ENCODE measurements around the gene KCNQ1. TPM values are rescaled to one million over a fixed set of nuclear protein-coding genes. Genes with fewer than 3 reads are reported as not detected.

KCNQ1 gene
- total RNA-seq, 5 donors from 2014 or later (not counting 1 experiment from before 2014, with no cell fraction given): 20.9 to 32.9 (median 24.0) TPM

GRCh38 chr11:2869134-2869526, 424.3 kb downstream of the KCNQ1 start:
- Mint-ChIP-seq H3K9me3 (no peaks in the 10 kb centered on the region), H3K27ac (peak overlapping the region in 1 of 2 donors; percentile 15), H3K4me1 (peaks cover 9 to 20% (median 11%) of the 10 kb centered on the region in 3 donors), H3K27me3 (peaks cover 33 to 67% of the 10 kb centered on the region in 2 donors), H3K36me3 (no peaks in the 10 kb centered on the region), H3K4me3 (no peak overlapping the region)
- no peak for DNase-seq
- peaks cover 0 to 71% of the 10 kb centered on the region in 2 experiments for H3K27me3 ChIP-seq (replicated peaks in 1 of 2; ENCODE audit: control insufficient read depth in 2 of 2, extremely low read depth in 1 of 2, insufficient read depth in 2 of 2, low read length in 1 of 2)
- WGBS (ENCODE audit: insufficient coverage): 22% methylated on average over 29 of the region's 37 CpGs
- CTCF ChIA-PET: interaction anchor here in 1 of 2 donors (0.7 kb wide), 1 partner anchor 514 kb away, joined by 3 read pairs; no protein-coding TSS in a partner anchor
- H3K27ac ChIP-seq (ENCODE audit: low read length): no peak overlapping the region
- peaks cover 0 to 17% of the 10 kb centered on the region in 2 experiments for H3K4me1 ChIP-seq (ENCODE audit: control insufficient read depth in 1 of 2, extremely low read depth in 1 of 2, insufficient read depth in 2 of 2, low read length in 2 of 2)
- no peaks in the 10 kb centered on the region for H3K36me3 ChIP-seq (ENCODE audit: control insufficient read depth in 2 of 2, extremely low read depth in 1 of 2, insufficient read depth in 1 of 2, low read length in 1 of 2)
- H3K4me3 ChIP-seq (ENCODE audit: control insufficient read depth in 1 of 2, extremely low read depth in 1 of 2, low read length in 1 of 2): no peak overlapping the region
- no peak for ATAC-seq (replicated peaks in 1 of 4)
- H3K9me3 ChIP-seq: no peaks in the 10 kb centered on the region
- POLR2A ChIA-PET: no interaction called here

DNA sequence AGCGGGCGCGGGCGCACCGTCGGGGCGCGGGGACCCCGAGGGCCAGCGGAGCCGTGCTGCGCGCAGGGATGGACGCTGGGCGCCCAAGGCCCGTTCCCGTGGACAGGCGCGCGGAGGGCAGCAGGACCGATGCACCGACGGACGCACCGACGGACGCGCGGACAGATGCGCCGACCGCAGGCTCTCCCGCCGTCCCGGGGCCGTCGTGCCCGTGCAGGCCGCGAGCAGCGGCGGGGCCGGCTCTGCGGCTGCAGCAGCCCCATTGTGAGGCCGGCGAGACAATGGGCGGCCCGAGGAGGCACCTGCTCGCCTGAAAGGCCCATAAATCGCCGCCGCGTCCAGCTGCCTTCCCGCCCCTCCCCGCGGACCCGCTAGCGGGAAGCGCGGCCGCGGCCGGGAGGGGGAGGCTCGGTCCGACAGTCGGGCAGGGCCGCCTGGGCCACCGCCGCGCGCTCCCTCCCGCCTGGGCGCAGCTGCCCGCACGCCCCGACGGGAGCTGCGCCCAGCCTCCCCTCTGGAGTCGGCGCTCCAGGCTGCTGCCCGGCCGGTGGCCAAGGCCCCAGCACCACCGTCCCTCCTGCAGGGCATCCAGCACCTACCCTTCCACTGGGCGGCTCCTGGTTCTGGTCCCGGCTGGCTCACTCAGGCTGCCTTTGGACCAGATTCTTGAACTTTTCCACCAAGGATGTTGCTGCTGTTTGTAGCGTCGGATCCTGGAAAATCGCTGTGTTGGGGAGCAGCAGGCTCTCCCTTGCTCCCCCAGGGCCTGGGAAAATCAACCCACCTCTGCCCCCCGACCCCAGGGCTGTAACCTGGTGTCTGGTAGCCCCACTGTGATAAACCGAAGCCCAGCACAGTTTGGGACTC, 425.0 kb downstream of the KCNQ1 start:
- Histone ChIP-seq H3K27ac (ENCODE audit: low read length) (no peak overlapping the region), H3K4me1 (ENCODE audit: control insufficient read depth in 1 of 2, extremely low read depth in 1 of 2, insufficient read depth in 2 of 2, low read length in 2 of 2) (peaks cover 0 to 17% of the 10 kb centered on the region in 2 experiments), H3K9me3 (no peaks in the 10 kb centered on the region), H3K27me3 (replicated peaks in 1 of 2; ENCODE audit: control insufficient read depth in 2 of 2, extremely low read depth in 1 of 2, insufficient read depth in 2 of 2, low read length in 1 of 2) (peaks cover 0 to 67% of the 10 kb centered on the region in 2 experiments), H3K36me3 (ENCODE audit: control insufficient read depth in 2 of 2, extremely low read depth in 1 of 2, insufficient read depth in 1 of 2, low read length in 1 of 2) (no peaks in the 10 kb centered on the region), H3K4me3 (ENCODE audit: control insufficient read depth in 1 of 2, extremely low read depth in 1 of 2, low read length in 1 of 2) (no peak overlapping the region)
- 33% methylated on average over 76 of the region's 90 CpGs for WGBS (ENCODE audit: insufficient coverage)
- ChIA-PET CTCF (interaction anchor here in 1 of 2 donors (0.7 kb wide), 1 partner anchor 513 kb away, joined by 3 read pairs; no protein-coding TSS in a partner anchor), POLR2A (no interaction called here)
- Mint-ChIP-seq H3K36me3 (no peaks in the 10 kb centered on the region), H3K4me1 (peaks cover 9 to 20% (median 11%) of the 10 kb centered on the region in 3 donors), H3K9me3 (no peaks in the 10 kb centered on the region), H3K27me3 (peaks cover 27 to 62% of the 10 kb centered on the region in 2 donors), H3K27ac (no peak overlapping the region), H3K4me3 (no peak overlapping the region)
- ATAC-seq (replicated peaks in 1 of 4) (no peak), DNase-seq (no peak)

GRCh38 chr11:2870460-2870859, 425.7 kb downstream of the KCNQ1 start:
- H3K36me3 Mint-ChIP-seq: no peaks in the 10 kb centered on the region
- H3K27ac ChIP-seq (ENCODE audit: low read length): no peak overlapping the region
- POLR2A ChIA-PET: no interaction called here
- peaks cover 9 to 20% (median 11%) of the 10 kb centered on the region in 3 donors for H3K4me1 Mint-ChIP-seq
- 57% methylated on average over 9 of the region's 17 CpGs for WGBS (ENCODE audit: insufficient coverage)
- CTCF ChIA-PET: no interaction called here
- peaks cover 23 to 56% of the 10 kb centered on the region in 2 donors for H3K27me3 Mint-ChIP-seq
- H3K4me3 ChIP-seq (ENCODE audit: control insufficient read depth in 1 of 2, extremely low read depth in 1 of 2, low read length in 1 of 2): no peak overlapping the region
- peaks cover 0 to 17% of the 10 kb centered on the region in 2 experiments for H3K4me1 ChIP-seq (ENCODE audit: control insufficient read depth in 1 of 2, extremely low read depth in 1 of 2, insufficient read depth in 2 of 2, low read length in 2 of 2)
- H3K9me3 ChIP-seq: no peaks in the 10 kb centered on the region
- no peak overlapping the region for H3K4me3 Mint-ChIP-seq
- peak in 1 of 4 experiments; percentile 23 for ATAC-seq (replicated peaks in 1 of 4)
- no peaks in the 10 kb centered on the region for H3K9me3 Mint-ChIP-seq
- no peaks in the 10 kb centered on the region for H3K36me3 ChIP-seq (ENCODE audit: control insufficient read depth in 2 of 2, extremely low read depth in 1 of 2, insufficient read depth in 1 of 2, low read length in 1 of 2)
- peaks cover 0 to 68% of the 10 kb centered on the region in 2 experiments for H3K27me3 ChIP-seq (replicated peaks in 1 of 2; ENCODE audit: control insufficient read depth in 2 of 2, extremely low read depth in 1 of 2, insufficient read depth in 2 of 2, low read length in 1 of 2)
- H3K27ac Mint-ChIP-seq: no peak overlapping the region
- DNase-seq: no peak

DNA sequence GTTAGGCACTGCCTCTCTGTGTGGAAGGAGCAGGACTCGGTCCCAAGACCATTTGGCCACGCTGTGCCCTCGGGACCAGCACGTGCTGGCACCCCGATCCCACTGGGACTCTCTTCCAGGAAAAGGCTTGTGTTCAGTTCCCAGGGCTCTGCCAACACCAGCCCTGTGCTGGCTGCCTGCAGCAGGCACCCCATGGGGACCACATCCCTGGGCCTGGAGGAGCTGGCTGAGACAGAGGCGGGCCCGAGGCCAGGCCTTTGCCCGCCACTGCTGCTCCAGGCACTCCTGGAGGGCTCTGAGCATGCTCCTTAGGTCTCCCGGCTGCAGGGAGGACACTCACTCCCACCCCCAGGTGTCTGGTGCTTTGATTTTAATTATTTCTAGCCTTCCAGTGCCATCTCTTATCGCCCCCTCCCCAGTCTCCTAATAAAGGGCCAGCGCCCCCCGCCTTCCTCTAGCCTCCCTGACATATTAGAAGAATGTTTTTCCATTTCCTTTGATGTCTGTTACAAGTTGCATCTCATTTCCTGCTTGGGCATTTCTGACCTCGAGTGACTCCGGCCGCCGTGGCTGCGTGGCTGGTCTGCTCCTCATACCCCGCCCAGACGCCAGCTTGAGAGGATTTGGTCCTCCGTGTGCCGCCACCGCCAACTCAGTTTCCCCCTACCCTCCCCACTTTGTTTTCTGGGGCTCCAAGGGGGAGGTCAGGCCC, 426.3 kb downstream of the KCNQ1 start:
- H3K4me1 Mint-ChIP-seq: peaks cover 9 to 20% (median 11%) of the 10 kb centered on the region in 3 donors
- H3K4me3 ChIP-seq (ENCODE audit: control insufficient read depth in 1 of 2, extremely low read depth in 1 of 2, low read length in 1 of 2): no peak overlapping the region
- H3K27ac ChIP-seq (ENCODE audit: low read length): no peak overlapping the region
- ChIA-PET POLR2A (no interaction called here), CTCF (no interaction called here)
- 72% methylated on average over 10 of the region's 22 CpGs for WGBS (ENCODE audit: insufficient coverage)
- peak overlapping the region in 1 of 2 donors; percentile 32 for H3K27ac Mint-ChIP-seq
- peaks cover 23 to 55% of the 10 kb centered on the region in 2 donors for H3K27me3 Mint-ChIP-seq
- peaks cover 0 to 65% of the 10 kb centered on the region in 2 experiments for H3K27me3 ChIP-seq (replicated peaks in 1 of 2; ENCODE audit: control insufficient read depth in 2 of 2, extremely low read depth in 1 of 2, insufficient read depth in 2 of 2, low read length in 1 of 2)
- H3K4me3 Mint-ChIP-seq: peak overlapping the region in 1 of 3 donors; percentile 32
- no peaks in the 10 kb centered on the region for H3K36me3 Mint-ChIP-seq
- DNase-seq: no peak
- H3K9me3 Mint-ChIP-seq: peaks cover 0 to 2% (median 0%) of the 10 kb centered on the region in 3 donors
- no peaks in the 10 kb centered on the region for H3K36me3 ChIP-seq (ENCODE audit: control insufficient read depth in 2 of 2, extremely low read depth in 1 of 2, insufficient read depth in 1 of 2, low read length in 1 of 2)
- H3K9me3 ChIP-seq: no peaks in the 10 kb centered on the region
- H3K4me1 ChIP-seq (ENCODE audit: control insufficient read depth in 1 of 2, extremely low read depth in 1 of 2, insufficient read depth in 2 of 2, low read length in 2 of 2): peaks cover 0 to 17% of the 10 kb centered on the region in 2 experiments
- no peak for ATAC-seq (replicated peaks in 1 of 4)

- ATAC-seq (replicated peaks in 1 of 4) (no peak), DNase-seq (no peak)
- H3K27me3 Mint-ChIP-seq: peaks cover 12 to 27% of the 10 kb centered on the region in 2 donors
- no peaks in the 10 kb centered on the region for H3K36me3 ChIP-seq (ENCODE audit: control insufficient read depth in 2 of 2, extremely low read depth in 1 of 2, insufficient read depth in 1 of 2, low read length in 1 of 2)
- no peaks in the 10 kb centered on the region for H3K9me3 ChIP-seq
- no peaks in the 10 kb centered on the region for H3K36me3 Mint-ChIP-seq
- peaks cover 0 to 10% of the 10 kb centered on the region in 2 experiments for H3K4me1 ChIP-seq (ENCODE audit: control insufficient read depth in 1 of 2, extremely low read depth in 1 of 2, insufficient read depth in 2 of 2, low read length in 2 of 2)
- no peak overlapping the region for H3K27ac ChIP-seq (ENCODE audit: low read length)
- H3K9me3 Mint-ChIP-seq: peaks cover 0 to 2% (median 0%) of the 10 kb centered on the region in 3 donors
- H3K4me3 ChIP-seq (ENCODE audit: control insufficient read depth in 1 of 2, extremely low read depth in 1 of 2, low read length in 1 of 2): no peak overlapping the region
- H3K27ac Mint-ChIP-seq: no peak overlapping the region
- H3K4me3 Mint-ChIP-seq: no peak overlapping the region
- peaks cover 3 to 12% (median 3%) of the 10 kb centered on the region in 3 donors for H3K4me1 Mint-ChIP-seq
- H3K27me3 ChIP-seq (replicated peaks in 1 of 2; ENCODE audit: control insufficient read depth in 2 of 2, extremely low read depth in 1 of 2, insufficient read depth in 2 of 2, low read length in 1 of 2): peaks cover 0 to 33% of the 10 kb centered on the region in 2 experiments
- WGBS (ENCODE audit: insufficient coverage): 85% methylated on average over 9 of the region's 10 CpGs
- ChIA-PET POLR2A (no interaction called here), CTCF (interaction anchor here in 1 of 2 donors (0.7 kb wide), 1 partner anchor 1497 kb away, joined by 3 read pairs; no protein-coding TSS in a partner anchor)
These were observed 430.2 kb downstream of the KCNQ1 start for GRCh38 chr11:2874963-2875362.

DNA sequence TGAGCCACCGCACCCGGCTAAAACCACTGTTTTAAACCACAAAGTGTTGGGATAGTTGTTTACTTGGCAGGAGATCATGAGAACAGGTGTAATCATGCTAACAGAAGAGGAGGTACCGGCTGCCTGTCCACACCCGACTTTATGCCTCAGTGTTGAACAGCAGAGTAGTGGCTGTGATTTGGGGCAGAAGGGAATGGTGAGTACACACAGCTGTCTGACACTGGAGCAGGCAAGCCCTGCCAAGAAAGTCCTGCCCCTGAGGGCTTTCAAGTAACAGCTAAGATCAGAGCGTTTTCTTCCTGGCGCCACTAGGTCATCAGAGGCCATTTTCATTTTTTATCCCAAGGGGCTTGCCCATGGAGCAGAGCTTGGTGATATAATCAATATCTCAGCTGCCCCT, 432.7 kb downstream of the KCNQ1 start:
- Mint-ChIP-seq H3K27me3 (peaks cover 0 to 7% of the 10 kb centered on the region in 2 donors), H3K4me1 (no peaks in the 10 kb centered on the region), H3K36me3 (no peaks in the 10 kb centered on the region), H3K27ac (no peak overlapping the region), H3K9me3 (peaks cover 0 to 2% (median 0%) of the 10 kb centered on the region in 3 donors), H3K4me3 (no peak overlapping the region)
- Histone ChIP-seq H3K9me3 (no peaks in the 10 kb centered on the region), H3K27me3 (replicated peaks in 1 of 2; ENCODE audit: control insufficient read depth in 2 of 2, extremely low read depth in 1 of 2, insufficient read depth in 2 of 2, low read length in 1 of 2) (peaks cover 0 to 26% of the 10 kb centered on the region in 2 experiments), H3K4me1 (ENCODE audit: control insufficient read depth in 1 of 2, extremely low read depth in 1 of 2, insufficient read depth in 2 of 2, low read length in 2 of 2) (no peaks in the 10 kb centered on the region), H3K36me3 (ENCODE audit: control insufficient read depth in 2 of 2, extremely low read depth in 1 of 2, insufficient read depth in 1 of 2, low read length in 1 of 2) (no peaks in the 10 kb centered on the region), H3K27ac (ENCODE audit: low read length) (no peak overlapping the region), H3K4me3 (ENCODE audit: control insufficient read depth in 1 of 2, extremely low read depth in 1 of 2, low read length in 1 of 2) (no peak overlapping the region)
- 94% methylated on average over 6 of the region's 6 CpGs for WGBS (ENCODE audit: insufficient coverage)
- ChIA-PET POLR2A (no interaction called here), CTCF (interaction anchor here in 1 of 2 donors (0.7 kb wide), 1 partner anchor 1823 kb away, joined by 5 read pairs; no protein-coding TSS in a partner anchor)
- no peak for ATAC-seq (replicated peaks in 1 of 4)
- no peak for DNase-seq

All from T-cell (primary cell).